HepG2 (cell line): ENCODE results near the gene NR2F1. TPM values are rescaled to one million over a fixed set of nuclear protein-coding genes. Genes with fewer than 3 reads are reported as not detected.
A peak's percentile ranks its signal among the peaks of the same experiment; 100 is the strongest.

Experiments
- ATAC-seq: fragments of 200-7000 bp; cut with Tn5 transposase; 3 replicates; pipeline ENCODE4 v1.9.1; 2020; ENCODE audit warnings: mild to moderate bottlenecking, moderate library complexity
- BruUV-seq: library from RNA; stranded (reverse); fragments of 400-500 nt; replicated peaks from 2 replicates; lab custom pipeline; 2021; lab: Mats Ljungman, UMichigan
- CTCF ChIA-PET: fragments of 300-600 bp; formaldehyde crosslinking; extraction: SDS; loops from one replicate; lab custom pipeline; 2021; ENCODE audit warnings: low total read pairs, inconsistent platforms, low intra/inter-chr PET ratio; lab: Yijun Ruan, JAX
- POLR2A ChIA-PET: fragments of 350-600 bp; sonication (Branson Sonifier 250); formaldehyde crosslinking; loops from one replicate; lab custom pipeline; 2020; ENCODE audit warnings: antibody characterized with exemption, inconsistent platforms; lab: Yijun Ruan, JAX
- DNase-seq: peaks from one replicate; pipeline ENCODE4 v3.0.0-alpha.2; 2015; ENCODE audit warnings: low spot score
- FAIRE-seq: peaks from 3 replicates; lab custom pipeline; 2011; peaks lifted over from hg19 to GRCh38; lab: Jason Lieb, UNC
- H2AFZ ChIP-seq: one replicate; pipeline ENCODE4 v1.6.1; 2011; ENCODE audit warnings: low read length, inconsistent platforms
- H3K27ac ChIP-seq: fragments of 300-600 bp; 3 replicates; pipeline ENCODE4 v1.8.0; 2011; ENCODE audit warnings: mixed run types, mild to moderate bottlenecking, mixed read lengths, low read length, inconsistent platforms; ENCODE audit not compliant: insufficient read depth; ENCODE audit errors: extremely low read length
- H3K27me3 ChIP-seq, 2 experiments: fragments of 200-600 bp in 1 of 2; 2 replicates in 1 of 2; 3 replicates in 1 of 2; pipeline versions ENCODE4 v1.6.0 to v1.8.0; 2011; ENCODE audit warnings: low read length in 2 of 2, mild to moderate bottlenecking in 2 of 2, moderate library complexity in 2 of 2, inconsistent platforms in 1 of 2; ENCODE audit not compliant: insufficient read depth in 2 of 2, control insufficient read depth in 1 of 2
- H3K36me3 ChIP-seq, 2 experiments: fragments of 200-600 bp in 1 of 2; replicated peaks in 1 of 2; 2 replicates in 1 of 2; 3 replicates in 1 of 2; pipeline versions ENCODE4 v1.5.1 to v1.8.0; 2011; ENCODE audit warnings: low read length in 2 of 2, inconsistent platforms in 1 of 2; ENCODE audit not compliant: insufficient read depth in 2 of 2, control insufficient read depth in 1 of 2
- H3K4me1 ChIP-seq: 2 replicates; pipeline ENCODE4 v1.5.1; 2012; ENCODE audit warnings: low read length, inconsistent platforms; ENCODE audit not compliant: insufficient read depth
- H3K4me2 ChIP-seq: 2 replicates; pipeline ENCODE4 v1.6.0; 2011; ENCODE audit warnings: low read depth, low read length, inconsistent platforms
- H3K4me3 ChIP-seq, 3 experiments: fragments of 200-600 bp in 1 of 3; sonication (generic), shearing (Covaris generic) in 1 of 3; replicated peaks in 1 of 3; 2 replicates each; pipeline ENCODE4 v1.5.1; 2011 to 2016; ENCODE audit warnings: low read length in 3 of 3, inconsistent platforms in 2 of 3, low read depth in 2 of 3, mild to moderate bottlenecking in 2 of 3, control low read depth in 1 of 3, mixed read lengths in 1 of 3; ENCODE audit not compliant: insufficient read depth in 1 of 3
- H3K79me2 ChIP-seq: one replicate; pipeline ENCODE4 v1.6.1; 2011; ENCODE audit warnings: low read length, inconsistent platforms; ENCODE audit not compliant: insufficient read depth
- H3K9ac ChIP-seq: 2 replicates; pipeline ENCODE4 v1.6.0; 2011; ENCODE audit warnings: mild to moderate bottlenecking, low read depth, low read length, inconsistent platforms; ENCODE audit not compliant: insufficient read depth
- H3K9me3 ChIP-seq: 2 replicates; pipeline ENCODE4 v1.5.1; 2012; ENCODE audit warnings: mild to moderate bottlenecking, low read length
- H4K20me1 ChIP-seq: 2 replicates; pipeline ENCODE4 v1.6.0; 2011; ENCODE audit warnings: inconsistent platforms, mild to moderate bottlenecking, low read length, moderate library complexity; ENCODE audit not compliant: insufficient read depth
- GATA4 ChIP-seq: sonication (generic); IDR thresholded peaks from 2 replicates; pipeline ENCODE4 v1.6.1; 2016; ENCODE audit warnings: antibody characterized with exemption, low read depth, borderline replicate concordance
- KDM5B ChIP-seq: sonication (generic); formaldehyde crosslinking; IDR thresholded peaks from 2 replicates; pipeline ENCODE4 v1.4.0; 2020; ENCODE audit warnings: missing genetic modification reagents, mild to moderate bottlenecking, borderline replicate concordance
- MAZ ChIP-seq, 2 experiments: sonication (generic) in 1 of 2; formaldehyde crosslinking in 1 of 2; IDR thresholded peaks; 2 replicates each; pipeline versions ENCODE4 v1.5.0 to v1.6.1; 2012 to 2020; ENCODE audit warnings: low read depth in 2 of 2, mild to moderate bottlenecking in 2 of 2, borderline replicate concordance in 1 of 2, improper control_type of control experiment in 1 of 2, low read length in 1 of 2, missing genetic modification reagents in 1 of 2, moderate library complexity in 1 of 2
- ZNF235 ChIP-seq: sonication (generic); formaldehyde crosslinking; IDR thresholded peaks from 2 replicates; pipeline ENCODE4 v1.8.1; 2023; ENCODE audit warnings: mild to moderate bottlenecking, missing genetic modification reagents, borderline replicate concordance
- ZNF460 ChIP-seq: sonication (generic); formaldehyde crosslinking; IDR thresholded peaks from 2 replicates; pipeline ENCODE4 v1.5.1; 2020; ENCODE audit warnings: missing genetic modification reagents, mild to moderate bottlenecking, borderline replicate concordance
- ZNF607 ChIP-seq: sonication (generic); formaldehyde crosslinking; IDR thresholded peaks from 2 replicates; pipeline ENCODE4 v1.5.1; 2020; ENCODE audit warnings: missing genetic modification reagents, mild to moderate bottlenecking, borderline replicate concordance
- WGBS: methylation state at CpG from one replicate; pipeline ENCODE4 v1.1.6; 2017; ENCODE audit warnings: low lambda C conversion rate; 5-methylcytosine and 5-hydroxymethylcytosine counted together
- in situ Hi-C: cut with HindIII; loops from 2 replicates; pipeline ENCODE4 v1.10.0; 2017; ENCODE audit warnings: low pct_unique_long_range_greater_than_20kb; ENCODE audit not compliant: extremely low pct_ligation_motif_present
- intact Hi-C: fragments of 100-400 bp; cut with micrococcal nuclease; formaldehyde crosslinking; loops from one replicate; pipeline ENCODE4 v1.10.0; 2022; ENCODE audit not compliant: unreplicated experiment
- polyA plus RNA-seq, 8 experiments: library from polyadenylated mRNA; depleted of rRNA in 3 of 8; stranded (reverse) in 7 of 8; unstranded in 1 of 8; fragments of >200 nt; fragmentation: Illumina TruSeq in 4 of 8; extraction: Trizol in 4 of 8; gene quantifications; 2 replicates each; pipeline versions ENCODE4 v1.2.1 to v1.2.3, GENCODE V29; 2011 to 2016; ENCODE audit warnings: low read depth in 4 of 8, missing spikeins in 1 of 8, mixed read lengths in 1 of 8; ENCODE audit not compliant: insufficient read depth in 1 of 8
- total RNA-seq, 5 experiments: library from RNA; depleted of rRNA; stranded (reverse); fragments of >200 nt; fragmentation: Illumina TruSeq; extraction: Trizol; gene quantifications; 2 replicates each; pipeline ENCODE4 v1.2.3, GENCODE V29; 2016; ENCODE audit warnings: low read depth in 1 of 5
- TF ChIP-seq, protein P1 (sequence below): sonication (generic); formaldehyde crosslinking; IDR thresholded peaks from 2 replicates; pipeline ENCODE4 v1.4.0; 2020; ENCODE audit warnings: missing genetic modification reagents, mild to moderate bottlenecking, borderline replicate concordance
- TF ChIP-seq, protein P2 (sequence below): sonication (generic); formaldehyde crosslinking; IDR thresholded peaks from 2 replicates; pipeline ENCODE4 v1.4.0; 2020; ENCODE audit warnings: mild to moderate bottlenecking, missing genetic modification reagents

The NR2F1 gene
- total and polyA plus RNA-seq, 2 of the 13 experiments (the other 11 are each of a cell fraction or from before 2014, with no cell fraction given), result 17.1 to 59.7 TPM

DNA sequence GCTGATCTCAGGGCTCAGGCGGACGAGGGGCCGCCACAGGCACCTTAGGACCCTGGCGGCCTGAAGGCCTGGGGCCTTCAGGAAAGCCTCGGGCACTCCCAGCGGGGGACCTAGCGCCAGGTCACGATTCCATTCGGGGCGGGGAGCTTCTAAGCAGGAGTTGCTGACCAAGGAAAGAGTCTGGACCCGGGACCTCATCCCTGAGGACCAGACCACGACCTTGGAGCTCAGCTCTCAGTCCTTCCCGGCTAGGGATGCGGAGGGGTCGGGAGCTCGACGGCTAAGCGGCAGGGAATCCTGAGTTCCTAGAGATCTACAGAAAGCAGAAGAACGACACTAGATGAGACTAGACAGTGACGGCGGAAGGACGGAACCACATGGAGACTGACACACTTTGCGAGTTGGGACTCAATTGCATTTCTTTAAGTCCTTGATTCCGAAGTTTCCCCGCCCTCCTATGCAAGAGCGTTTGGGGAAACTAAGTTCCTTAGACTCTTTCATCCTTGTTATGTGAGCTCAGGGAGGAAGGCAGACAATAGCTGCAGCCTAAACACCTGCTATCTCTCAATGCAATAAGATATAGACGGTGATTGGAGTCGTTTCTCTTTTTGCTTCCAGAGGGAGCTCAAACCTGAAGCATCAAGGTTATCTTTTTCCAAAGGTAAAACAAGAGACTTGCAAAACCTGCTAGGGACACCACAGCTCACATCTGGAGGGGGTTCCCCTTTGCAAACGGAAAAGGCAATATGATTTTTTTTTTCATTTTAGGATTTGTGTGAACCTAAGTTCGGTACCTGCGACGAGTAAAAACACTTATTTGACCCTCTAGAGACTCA lies 11.7 kb upstream of the NR2F1 start:
- H2AFZ ChIP-seq, result no peak overlapping the region
- H3K4me3 ChIP-seq, result no peak overlapping the region
- no TSS peak for BruUV-seq
- 0 out of 2 replicates have a peak, but pooled peaks cover 5% of the 10 kb centered on the region for H3K4me1 ChIP-seq
- no peaks in the 10 kb centered on the region for H3K79me2 ChIP-seq
- DNase-seq (no peak), ATAC-seq (no peak), FAIRE-seq (no peak)
- no peak overlapping the region for H3K27ac ChIP-seq
- H3K9me3 ChIP-seq, result no peaks in the 10 kb centered on the region
- ChIA-PET POLR2A (interaction anchor here (1.3 kb wide), 1 partner anchor 11 kb away, joined by 3 read pairs; the partner anchor contains the start of gene NR2F1), CTCF (no interaction called here)
- intact Hi-C loops (no loop called here), in situ Hi-C loops (no loop called here)
- H3K36me3 ChIP-seq, result no peaks in the 10 kb centered on the region
- TF ChIP-seq ZNF607 (CRISPR knock-in tag), result no peak
- no peak for TF ChIP-seq GATA4
- H4K20me1 ChIP-seq, result peaks cover under 1% of the 10 kb centered on the region
- H3K9ac ChIP-seq, result no peak overlapping the region
- 89% methylated on average over 24 of the region's 32 CpGs for WGBS
- peaks cover 6 to 18% of the 10 kb centered on the region in 2 experiments; a peak in 4 of 5 replicates for H3K27me3 ChIP-seq
- H3K4me2 ChIP-seq, result no peak overlapping the region

DNA sequence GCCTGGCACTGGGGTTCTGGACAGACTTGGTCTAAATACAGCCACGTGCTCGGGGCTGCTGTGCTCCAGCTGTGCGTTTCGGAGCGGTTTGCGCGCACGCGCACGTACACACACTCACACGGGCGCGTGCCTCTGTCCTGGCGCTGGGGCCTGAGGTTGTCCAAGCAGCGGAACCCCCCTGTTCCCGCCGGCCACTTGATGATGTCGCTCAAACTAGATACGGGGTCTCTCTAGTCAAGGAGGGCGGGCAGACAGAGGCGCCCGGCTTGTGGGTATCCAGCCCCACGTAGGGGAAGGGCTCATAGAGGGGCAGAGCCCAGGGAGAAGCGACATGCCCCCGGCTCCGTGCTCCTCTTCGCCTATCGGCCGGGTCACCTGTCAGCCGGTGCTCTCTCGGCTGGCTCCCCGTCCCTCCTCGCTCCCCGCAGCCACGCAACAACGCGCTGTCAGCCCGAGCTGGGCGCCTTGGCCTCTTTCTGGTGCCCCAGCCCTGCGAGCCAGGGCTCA lies 10.9 kb upstream of the NR2F1 start:
- no peaks in the 10 kb centered on the region for H3K9me3 ChIP-seq
- H3K79me2 ChIP-seq, result no peaks in the 10 kb centered on the region
- H3K27me3 ChIP-seq, result peaks cover 6 to 18% of the 10 kb centered on the region in 2 experiments; a peak in 4 of 5 replicates
- H3K4me2 ChIP-seq, result peak overlapping the region; percentile 63
- H3K4me1 ChIP-seq, result peaks cover 8% of the 10 kb centered on the region
- ChIA-PET CTCF (no interaction called here), POLR2A (interaction anchor here (1.3 kb wide), 1 partner anchor 11 kb away, joined by 3 read pairs; the partner anchor contains the start of gene NR2F1)
- FAIRE-seq (no peak), DNase-seq (no peak), ATAC-seq (peak; percentile 55)
- peak overlapping the region in 2 of 3 experiments; percentile 19 to 56; a peak in 3 of 6 replicates for H3K4me3 ChIP-seq
- H2AFZ ChIP-seq, result no peak overlapping the region
- intact Hi-C loops (no loop called here), in situ Hi-C loops (no loop called here)
- no peak overlapping the region for H3K27ac ChIP-seq
- H4K20me1 ChIP-seq, result peaks cover 3% of the 10 kb centered on the region
- 66% methylated on average over 9 of the region's 40 CpGs for WGBS
- no peaks in the 10 kb centered on the region for H3K36me3 ChIP-seq
- H3K9ac ChIP-seq, result no peak overlapping the region
- BruUV-seq, result no TSS peak
- TF ChIP-seq ZNF235 (CRISPR knock-in tag), result no peak
- TF ChIP-seq ZNF460 (CRISPR knock-in tag), result no peak
- TF ChIP-seq KDM5B (CRISPR knock-in tag), result 0 out of 2 replicates have a peak, but pooled peaks have one; percentile 17
- TF ChIP-seq, protein P1, sequence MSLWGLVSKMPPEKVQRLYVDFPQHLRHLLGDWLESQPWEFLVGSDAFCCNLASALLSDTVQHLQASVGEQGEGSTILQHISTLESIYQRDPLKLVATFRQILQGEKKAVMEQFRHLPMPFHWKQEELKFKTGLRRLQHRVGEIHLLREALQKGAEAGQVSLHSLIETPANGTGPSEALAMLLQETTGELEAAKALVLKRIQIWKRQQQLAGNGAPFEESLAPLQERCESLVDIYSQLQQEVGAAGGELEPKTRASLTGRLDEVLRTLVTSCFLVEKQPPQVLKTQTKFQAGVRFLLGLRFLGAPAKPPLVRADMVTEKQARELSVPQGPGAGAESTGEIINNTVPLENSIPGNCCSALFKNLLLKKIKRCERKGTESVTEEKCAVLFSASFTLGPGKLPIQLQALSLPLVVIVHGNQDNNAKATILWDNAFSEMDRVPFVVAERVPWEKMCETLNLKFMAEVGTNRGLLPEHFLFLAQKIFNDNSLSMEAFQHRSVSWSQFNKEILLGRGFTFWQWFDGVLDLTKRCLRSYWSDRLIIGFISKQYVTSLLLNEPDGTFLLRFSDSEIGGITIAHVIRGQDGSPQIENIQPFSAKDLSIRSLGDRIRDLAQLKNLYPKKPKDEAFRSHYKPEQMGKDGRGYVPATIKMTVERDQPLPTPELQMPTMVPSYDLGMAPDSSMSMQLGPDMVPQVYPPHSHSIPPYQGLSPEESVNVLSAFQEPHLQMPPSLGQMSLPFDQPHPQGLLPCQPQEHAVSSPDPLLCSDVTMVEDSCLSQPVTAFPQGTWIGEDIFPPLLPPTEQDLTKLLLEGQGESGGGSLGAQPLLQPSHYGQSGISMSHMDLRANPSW, result no peak
- no peak for TF ChIP-seq MAZ (IDR thresholded peaks at IDR 0.05; ENCODE audit: borderline replicate concordance, low read depth, low read length)
- no peak for TF ChIP-seq MAZ (CRISPR knock-in tag; IDR thresholded peaks at IDR 0.05; ENCODE audit: low read depth)
- TF ChIP-seq, protein P2, sequence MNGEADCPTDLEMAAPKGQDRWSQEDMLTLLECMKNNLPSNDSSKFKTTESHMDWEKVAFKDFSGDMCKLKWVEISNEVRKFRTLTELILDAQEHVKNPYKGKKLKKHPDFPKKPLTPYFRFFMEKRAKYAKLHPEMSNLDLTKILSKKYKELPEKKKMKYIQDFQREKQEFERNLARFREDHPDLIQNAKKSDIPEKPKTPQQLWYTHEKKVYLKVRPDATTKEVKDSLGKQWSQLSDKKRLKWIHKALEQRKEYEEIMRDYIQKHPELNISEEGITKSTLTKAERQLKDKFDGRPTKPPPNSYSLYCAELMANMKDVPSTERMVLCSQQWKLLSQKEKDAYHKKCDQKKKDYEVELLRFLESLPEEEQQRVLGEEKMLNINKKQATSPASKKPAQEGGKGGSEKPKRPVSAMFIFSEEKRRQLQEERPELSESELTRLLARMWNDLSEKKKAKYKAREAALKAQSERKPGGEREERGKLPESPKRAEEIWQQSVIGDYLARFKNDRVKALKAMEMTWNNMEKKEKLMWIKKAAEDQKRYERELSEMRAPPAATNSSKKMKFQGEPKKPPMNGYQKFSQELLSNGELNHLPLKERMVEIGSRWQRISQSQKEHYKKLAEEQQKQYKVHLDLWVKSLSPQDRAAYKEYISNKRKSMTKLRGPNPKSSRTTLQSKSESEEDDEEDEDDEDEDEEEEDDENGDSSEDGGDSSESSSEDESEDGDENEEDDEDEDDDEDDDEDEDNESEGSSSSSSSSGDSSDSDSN, result 0 out of 2 replicates have a peak, but pooled peaks have one; percentile 9
